ENCODE results near the gene HIP1. TPM values are rescaled to one million over a fixed set of nuclear protein-coding genes. Genes with fewer than 3 reads are reported as not detected.

Gene HIP1
- total RNA-seq, 1 experiment from 2014 or later, result 13.7 TPM

- POLR2A ChIA-PET, result no interaction called here
- no peaks in the 10 kb centered on the region for H3K36me3 Mint-ChIP-seq (ENCODE audit: insufficient read depth, unreplicated experiment)
Observed at GRCh38 chr7:75591467-75592255, 147.1 kb downstream of the HIP1 start.

GRCh38 chr7:75590373-75591005 lies 148.3 kb downstream of the HIP1 start:
- no peaks in the 10 kb centered on the region for H3K9me3 Mint-ChIP-seq (ENCODE audit: unreplicated experiment)
- BruUV-seq (replicated peaks), result no TSS peak
- no peak for DNase-seq
- peaks cover 12% of the 10 kb centered on the region for H3K4me1 Mint-ChIP-seq (ENCODE audit: low read depth, unreplicated experiment)
- no peaks in the 10 kb centered on the region for H3K27me3 ChIP-seq (replicated peaks; ENCODE audit: control insufficient read depth, insufficient read depth, low read length)
- no peak for TF ChIP-seq CTCF (IDR thresholded peaks at IDR 0.05; ENCODE audit: insufficient read depth in 1 of 2, low read depth in 1 of 2, low read length in 1 of 2, severe bottlenecking in 1 of 2, unreplicated experiment in 1 of 2)
- peaks cover 19% of the 10 kb centered on the region for H3K4me1 ChIP-seq
- no peak overlapping the region for H3K27ac Mint-ChIP-seq (ENCODE audit: unreplicated experiment)
- peaks cover 2% of the 10 kb centered on the region; the same call in 1 of the 2 replicates for H3K9me3 ChIP-seq
- no peaks in the 10 kb centered on the region for H3K36me3 ChIP-seq (ENCODE audit: control insufficient read depth, insufficient read depth, low read length)
- ChIA-PET POLR2A (no interaction called here), CTCF (no interaction called here)
- H3K27me3 Mint-ChIP-seq (ENCODE audit: insufficient read depth, unreplicated experiment), result no peaks in the 10 kb centered on the region
- peaks cover 9% of the 10 kb centered on the region for H3K36me3 Mint-ChIP-seq (ENCODE audit: insufficient read depth, unreplicated experiment)
- no peak overlapping the region for H3K4me3 Mint-ChIP-seq (ENCODE audit: unreplicated experiment)
- intact Hi-C loops (cut with micrococcal nuclease; ENCODE audit: unreplicated experiment), result no loop called here
- H3K4me3 ChIP-seq (ENCODE audit: low read depth, low read length), result no peak overlapping the region

More at GRCh38 chr7:75591467-75592255, 147.1 kb downstream of the HIP1 start:
- Histone ChIP-seq H3K9me3 (peaks cover 2% of the 10 kb centered on the region; the same call in 1 of the 2 replicates), H3K36me3 (ENCODE audit: control insufficient read depth, insufficient read depth, low read length) (no peaks in the 10 kb centered on the region), H3K4me3 (ENCODE audit: low read depth, low read length) (no peak overlapping the region), H3K27me3 (replicated peaks; ENCODE audit: control insufficient read depth, insufficient read depth, low read length) (no peaks in the 10 kb centered on the region), H3K4me1 (peaks cover 20% of the 10 kb centered on the region)
- no peak for TF ChIP-seq CTCF (IDR thresholded peaks at IDR 0.05; ENCODE audit: insufficient read depth in 1 of 2, low read depth in 1 of 2, low read length in 1 of 2, severe bottlenecking in 1 of 2, unreplicated experiment in 1 of 2)
- DNase-seq, result no peak
- BruUV-seq (replicated peaks), result no TSS peak
- Mint-ChIP-seq H3K27me3 (ENCODE audit: insufficient read depth, unreplicated experiment) (no peaks in the 10 kb centered on the region), H3K27ac (ENCODE audit: unreplicated experiment) (no peak overlapping the region), H3K4me1 (ENCODE audit: low read depth, unreplicated experiment) (peaks cover 12% of the 10 kb centered on the region), H3K4me3 (ENCODE audit: unreplicated experiment) (no peak overlapping the region), H3K9me3 (ENCODE audit: unreplicated experiment) (no peaks in the 10 kb centered on the region)
- CTCF ChIA-PET, result no interaction called here
- intact Hi-C loops (cut with micrococcal nuclease; ENCODE audit: unreplicated experiment), result no loop called here

- CTCF ChIA-PET, result no interaction called here
- Histone ChIP-seq H3K4me1 (no peaks in the 10 kb centered on the region), H3K27me3 (replicated peaks; ENCODE audit: control insufficient read depth, insufficient read depth, low read length) (no peaks in the 10 kb centered on the region), H3K4me3 (ENCODE audit: low read depth, low read length) (no peak overlapping the region), H3K9me3 (no peaks in the 10 kb centered on the region), H3K36me3 (ENCODE audit: control insufficient read depth, insufficient read depth, low read length) (no peaks in the 10 kb centered on the region)
- Mint-ChIP-seq H3K4me1 (ENCODE audit: low read depth, unreplicated experiment) (no peaks in the 10 kb centered on the region), H3K27ac (ENCODE audit: unreplicated experiment) (no peak overlapping the region), H3K4me3 (ENCODE audit: unreplicated experiment) (no peak overlapping the region), H3K9me3 (ENCODE audit: unreplicated experiment) (no peaks in the 10 kb centered on the region), H3K27me3 (ENCODE audit: insufficient read depth, unreplicated experiment) (no peaks in the 10 kb centered on the region), H3K36me3 (ENCODE audit: insufficient read depth, unreplicated experiment) (peaks cover 9% of the 10 kb centered on the region)
- intact Hi-C loops (cut with micrococcal nuclease; ENCODE audit: unreplicated experiment), result no loop called here
- no peak for TF ChIP-seq CTCF (IDR thresholded peaks at IDR 0.05; ENCODE audit: insufficient read depth in 1 of 2, low read depth in 1 of 2, low read length in 1 of 2, severe bottlenecking in 1 of 2, unreplicated experiment in 1 of 2)
- POLR2A ChIA-PET, result no interaction called here
- DNase-seq, result no peak
- no TSS peak for BruUV-seq (replicated peaks)
Observed at GRCh38 chr7:75584354-75584753, 154.4 kb downstream of the HIP1 start.

Data from Caco-2 (cell line).